ENCODE data around the gene FASTKD1.
"Not testable (repeated sequence)": the region's sequence is repeated elsewhere in the genome, so short reads cannot be mapped to it uniquely, and the experiment has no call there.

FASTKD1 gene

GRCh38 chr2:169565686-169566085 lies 8.0 kb downstream of the FASTKD1 start:
- no peak overlapping the region for H3K4me3 ChIP-seq (ENCODE audit: low read depth, low read length)
- TF ChIP-seq CTCF (IDR thresholded peaks at IDR 0.05; ENCODE audit: low read depth, low read length): no peak

- no peak overlapping the region for H3K4me3 ChIP-seq (ENCODE audit: low read depth, low read length)
- no peak for TF ChIP-seq CTCF (IDR thresholded peaks at IDR 0.05; ENCODE audit: low read depth, low read length)
These were observed 11.1 kb downstream of the FASTKD1 start for GRCh38 chr2:169562519-169562918.

GRCh38 chr2:169562084-169562483 lies 11.6 kb downstream of the FASTKD1 start:
- H3K4me3 ChIP-seq (ENCODE audit: low read depth, low read length): not testable (repeated sequence)

GRCh38 chr2:169561364-169561763 lies 12.3 kb downstream of the FASTKD1 start:
- H3K4me3 ChIP-seq (ENCODE audit: low read depth, low read length): no peak overlapping the region
- TF ChIP-seq CTCF (IDR thresholded peaks at IDR 0.05; ENCODE audit: low read depth, low read length): no peak

GRCh38 chr2:169546756-169547155 lies 26.9 kb downstream of the FASTKD1 start:
- TF ChIP-seq CTCF (IDR thresholded peaks at IDR 0.05; ENCODE audit: low read depth, low read length): no peak
- H3K4me3 ChIP-seq (ENCODE audit: low read depth, low read length): no peak overlapping the region

GRCh38 chr2:169542433-169542832 lies 31.2 kb downstream of the FASTKD1 start:
- no peak for TF ChIP-seq CTCF (IDR thresholded peaks at IDR 0.05; ENCODE audit: low read depth, low read length)

GRCh38 chr2:169540146-169540545 lies 33.5 kb downstream of the FASTKD1 start:
- no peak overlapping the region for H3K4me3 ChIP-seq (ENCODE audit: low read depth, low read length)
- no peak for TF ChIP-seq CTCF (IDR thresholded peaks at IDR 0.05; ENCODE audit: low read depth, low read length)

More at GRCh38 chr2:169542433-169542832, 31.2 kb downstream of the FASTKD1 start:
- H3K4me3 ChIP-seq (ENCODE audit: low read depth, low read length): no peak overlapping the region

GRCh38 chr2:169539460-169539859 lies 34.2 kb downstream of the FASTKD1 start:
- H3K4me3 ChIP-seq (ENCODE audit: low read depth, low read length): not testable (repeated sequence)

All from WI38 (cell line).